H1 (cell line): ENCODE measurements around the gene HTR5A. TPM values are rescaled to one million over a fixed set of nuclear protein-coding genes. Genes with fewer than 3 reads are reported as not detected.

Experiments
- CTCF ChIA-PET: fragments of 300-600 bp; sonication (Branson Sonifier 250); formaldehyde crosslinking; loops from one replicate; lab custom pipeline; 2021; ENCODE audit not compliant: partially characterized antibody; lab: Charles Lee
- POLR2A ChIA-PET: fragments of 300-600 bp; sonication (Branson Sonifier 250); formaldehyde crosslinking; loops from one replicate; lab custom pipeline; 2021; ENCODE audit warnings: inconsistent platforms; ENCODE audit not compliant: partially characterized antibody; lab: Charles Lee
- DNase-seq, 2 experiments: peaks; one replicate each; pipeline versions ENCODE4 v3.0.0 to v3.0.0-alpha.2; 2010 to 2022; ENCODE audit warnings: low spot score in 2 of 2, low read depth in 1 of 2, mixed read lengths in 1 of 2
- FAIRE-seq: peaks from 2 replicates; lab custom pipeline; 2011; peaks lifted over from hg19 to GRCh38; lab: Jason Lieb, UNC
- H2AFZ ChIP-seq: 2 replicates; pipeline ENCODE4 v1.8.1; 2012; ENCODE audit warnings: low read length, inconsistent platforms
- H2AK5ac ChIP-seq: 2 replicates; pipeline ENCODE4 v1.6.1; 2013; ENCODE audit warnings: low read depth, low read length
- H2BK120ac ChIP-seq: replicated peaks from 2 replicates; pipeline ENCODE3; 2013; ENCODE audit warnings: low read depth, low read length, inconsistent platforms
- H2BK12ac ChIP-seq: 2 replicates; pipeline ENCODE4 v1.6.1; 2013; ENCODE audit warnings: low read depth, low read length
- H2BK15ac ChIP-seq: 2 replicates; pipeline ENCODE4 v1.6.1; 2013; ENCODE audit warnings: low read length
- H2BK20ac ChIP-seq: 2 replicates; pipeline ENCODE4 v1.6.1; 2013; ENCODE audit warnings: low read length
- H2BK5ac ChIP-seq: 2 replicates; pipeline ENCODE4 v1.6.1; 2013; ENCODE audit warnings: low read depth, low read length
- H3K14ac ChIP-seq: 2 replicates; pipeline ENCODE4 v1.6.1; 2013; ENCODE audit warnings: inconsistent platforms; ENCODE audit not compliant: insufficient read length
- H3K18ac ChIP-seq: 2 replicates; pipeline ENCODE4 v1.6.1; 2013; ENCODE audit warnings: low read length; ENCODE audit errors: extremely low read depth
- H3K23ac ChIP-seq: 2 replicates; pipeline ENCODE4 v1.6.1; 2013; ENCODE audit warnings: inconsistent platforms; ENCODE audit not compliant: insufficient read length
- H3K23me2 ChIP-seq: 2 replicates; pipeline ENCODE4 v1.6.1; 2013; ENCODE audit warnings: low read depth, low read length
- H3K27ac ChIP-seq: 2 replicates; pipeline ENCODE4 v1.6.1; 2011; ENCODE audit warnings: low read depth, low read length, inconsistent platforms
- H3K27me3 ChIP-seq, 4 experiments: replicated peaks in 1 of 4; 1 replicate in 1 of 4; 2 replicates in 3 of 4; pipeline versions ENCODE4 v1.6.1 to v1.8.1; 2011 to 2013; ENCODE audit warnings: low read length in 3 of 4, mild to moderate bottlenecking in 3 of 4, inconsistent platforms in 2 of 4, mixed read lengths in 2 of 4, moderate library complexity in 1 of 4; ENCODE audit not compliant: control insufficient read depth in 3 of 4, insufficient read depth in 3 of 4; ENCODE audit errors: extremely low read depth in 1 of 4
- H3K36me3 ChIP-seq, 4 experiments: 2 replicates each; pipeline versions ENCODE4 v1.6.1 to v1.8.1; 2011 to 2013; ENCODE audit warnings: mild to moderate bottlenecking in 4 of 4, low read length in 3 of 4, moderate library complexity in 2 of 4, control low read depth in 1 of 4, inconsistent platforms in 1 of 4; ENCODE audit not compliant: insufficient read depth in 4 of 4, control insufficient read depth in 2 of 4
- H3K4ac ChIP-seq: replicated peaks from 2 replicates; pipeline ENCODE3; 2013; ENCODE audit warnings: low read length, low read depth, mixed read lengths, inconsistent platforms; ENCODE audit not compliant: insufficient read length
- H3K4me1 ChIP-seq, 4 experiments: replicated peaks in 1 of 4; 1 replicate in 1 of 4; 2 replicates in 3 of 4; pipeline versions ENCODE4 v1.6.1 to v1.8.1; 2011 to 2013; ENCODE audit warnings: low read length in 3 of 4, inconsistent platforms in 2 of 4, mixed read lengths in 1 of 4; ENCODE audit not compliant: insufficient read depth in 4 of 4, control insufficient read depth in 3 of 4
- H3K4me2 ChIP-seq, 2 experiments: 2 replicates each; pipeline versions ENCODE4 v1.6.1 to v1.8.1; 2011 to 2013; ENCODE audit warnings: low read depth in 2 of 2, low read length in 2 of 2, control low read depth in 1 of 2, inconsistent platforms in 1 of 2, mild to moderate bottlenecking in 1 of 2; ENCODE audit not compliant: insufficient read depth in 1 of 2
- H3K4me3 ChIP-seq, 4 experiments: fragments of 200-600, 300-600 bp in 1 of 4; sonication (generic), shearing (Covaris generic), sonication (Bioruptor Twin) in 1 of 4; 2 replicates each; pipeline versions ENCODE4 v1.5.1 to v1.8.1; 2011 to 2016; ENCODE audit warnings: low read length in 4 of 4, low read depth in 3 of 4, control low read depth in 2 of 4, inconsistent platforms in 2 of 4, mild to moderate bottlenecking in 2 of 4, mixed read lengths in 1 of 4, moderate library complexity in 1 of 4; ENCODE audit not compliant: insufficient read depth in 2 of 4; ENCODE audit errors: extremely low read depth in 1 of 4
- H3K56ac ChIP-seq: replicated peaks from 2 replicates; pipeline ENCODE3; 2013; ENCODE audit warnings: low read depth, mild to moderate bottlenecking, mixed read lengths, low read length, inconsistent platforms; ENCODE audit not compliant: insufficient read length
- H3K79me1 ChIP-seq: 2 replicates; pipeline ENCODE4 v1.6.1; 2013; ENCODE audit warnings: low read depth, low read length, control low read depth
- H3K79me2 ChIP-seq, 2 experiments: 2 replicates each; pipeline versions ENCODE4 v1.6.1 to v1.8.1; 2012 to 2013; ENCODE audit warnings: low read length in 2 of 2, mild to moderate bottlenecking in 2 of 2, inconsistent platforms in 1 of 2; ENCODE audit not compliant: insufficient read depth in 2 of 2, control insufficient read depth in 1 of 2
- H3K9ac ChIP-seq, 4 experiments: replicated peaks in 1 of 4; 1 replicate in 1 of 4; 2 replicates in 3 of 4; pipeline versions ENCODE4 v1.6.1 to v1.8.1; 2011 to 2013; ENCODE audit warnings: low read depth in 3 of 4, low read length in 3 of 4, control low read depth in 2 of 4, mild to moderate bottlenecking in 2 of 4, moderate library complexity in 2 of 4, inconsistent platforms in 1 of 4; ENCODE audit errors: extremely low read depth in 1 of 4
- H3K9me3 ChIP-seq, 2 experiments: 2 replicates each; pipeline versions ENCODE4 v1.6.1 to v1.8.1; 2012 to 2013; ENCODE audit warnings: mild to moderate bottlenecking in 2 of 2, moderate library complexity in 2 of 2, control low read depth in 1 of 2, inconsistent platforms in 1 of 2, low read depth in 1 of 2, low read length in 1 of 2, mixed read lengths in 1 of 2; ENCODE audit not compliant: insufficient read depth in 2 of 2
- H4K20me1 ChIP-seq, 2 experiments: replicated peaks in 1 of 2; 2 replicates each; pipeline versions ENCODE3 to v1.8.1; 2011 to 2013; ENCODE audit warnings: inconsistent platforms in 2 of 2, low read length in 2 of 2, mild to moderate bottlenecking in 1 of 2; ENCODE audit not compliant: insufficient read depth in 2 of 2, control insufficient read depth in 1 of 2
- H4K5ac ChIP-seq: 2 replicates; pipeline ENCODE4 v1.6.1; 2013; ENCODE audit warnings: low read length, low read depth, mixed read lengths, inconsistent platforms; ENCODE audit not compliant: insufficient read length
- H4K8ac ChIP-seq: 2 replicates; pipeline ENCODE4 v1.8.0; 2013; ENCODE audit warnings: mild to moderate bottlenecking, moderate library complexity, low read length, inconsistent platforms; ENCODE audit not compliant: insufficient read depth; ENCODE audit errors: extremely low read depth
- H4K91ac ChIP-seq: replicated peaks from 2 replicates; pipeline ENCODE3; 2013; ENCODE audit warnings: low read length, mixed read lengths, inconsistent platforms; ENCODE audit not compliant: insufficient read length
- BCL11A ChIP-seq, 2 experiments: IDR thresholded peaks; one replicate each; pipeline ENCODE4 v1.6.1; 2011; ENCODE audit warnings: low read depth in 2 of 2, low read length in 2 of 2, mild to moderate bottlenecking in 2 of 2
- EP300 ChIP-seq, 2 experiments: IDR thresholded peaks; 1 replicate in 1 of 2; 2 replicates in 1 of 2; pipeline ENCODE4 v1.6.1; 2011 to 2012; ENCODE audit warnings: low read depth in 2 of 2, low read length in 2 of 2, mild to moderate bottlenecking in 2 of 2, borderline replicate concordance in 1 of 2, inconsistent platforms in 1 of 2, moderate library complexity in 1 of 2
- EZH2 ChIP-seq: fragments of 200-600 bp; sonication (generic); IDR thresholded peaks from 2 replicates; pipeline ENCODE4 v1.7.1; 2012; ENCODE audit warnings: low read depth, mild to moderate bottlenecking, moderate library complexity, low read length, inconsistent platforms; ENCODE audit not compliant: severe bottlenecking
- GABPA ChIP-seq: IDR thresholded peaks from 2 replicates; pipeline ENCODE4 v1.6.1; 2011; ENCODE audit warnings: mild to moderate bottlenecking, low read length, moderate library complexity, borderline replicate concordance; ENCODE audit not compliant: insufficient read depth
- JUND ChIP-seq: IDR thresholded peaks from 2 replicates; pipeline ENCODE4 v1.6.1; 2011; ENCODE audit warnings: mild to moderate bottlenecking, improper control_type of control experiment, low read length
- NANOG ChIP-seq: IDR thresholded peaks from 2 replicates; pipeline ENCODE4 v1.6.1; 2011; ENCODE audit warnings: low read length, low read depth, mild to moderate bottlenecking, inconsistent platforms; ENCODE audit not compliant: insufficient read depth, poor library complexity, severe bottlenecking
- POLR2A ChIP-seq, 2 experiments: IDR thresholded peaks; 1 replicate in 1 of 2; 2 replicates in 1 of 2; pipeline ENCODE4 v1.6.1; 2011; ENCODE audit warnings: low read depth in 2 of 2, low read length in 2 of 2, mild to moderate bottlenecking in 2 of 2; ENCODE audit errors: control extremely low read depth in 1 of 2
- POU5F1 ChIP-seq: IDR thresholded peaks from 2 replicates; pipeline ENCODE4 v1.6.1; 2011; ENCODE audit warnings: low read depth, mild to moderate bottlenecking, low read length, moderate library complexity
- SP4 ChIP-seq: IDR thresholded peaks from 2 replicates; pipeline ENCODE4 v1.6.1; 2012; ENCODE audit warnings: low read length, inconsistent platforms
- SUZ12 ChIP-seq: fragments of 200-600 bp; sonication (generic); IDR thresholded peaks from 2 replicates; pipeline ENCODE4 v1.6.1; 2012; ENCODE audit warnings: mild to moderate bottlenecking, inconsistent platforms, low read length, moderate library complexity, mixed read lengths
- TAF7 ChIP-seq: optimal IDR thresholded peaks from 2 replicates; pipeline ENCODE3; 2011; ENCODE audit warnings: low read depth, mild to moderate bottlenecking, inconsistent platforms, low read length, moderate library complexity, borderline replicate concordance
- ZNF274 ChIP-seq: IDR thresholded peaks from 2 replicates; pipeline ENCODE4 v1.7.0; 2012; ENCODE audit warnings: low read length, borderline replicate concordance; ENCODE audit errors: extremely low read depth
- WGBS, 2 experiments: shearing (Covaris generic) in 1 of 2; methylation state at CpG; one replicate each; pipeline versions ENCODE4 v1.1.6 to v1.1.7; 2013 to 2015; ENCODE audit warnings: low lambda C conversion rate in 2 of 2, mixed read lengths in 2 of 2, inconsistent platforms in 1 of 2, low coverage in 1 of 2, missing lambda C conversion rate in 1 of 2; ENCODE audit not compliant: insufficient replicate concordance in 2 of 2, insufficient coverage in 1 of 2, insufficient read length in 1 of 2; ENCODE audit errors: extremely low coverage in 1 of 2, missing lambda C conversion rate in 1 of 2; 5-methylcytosine and 5-hydroxymethylcytosine counted together
- polyA plus RNA-seq, 7 experiments: library from polyadenylated mRNA; depleted of rRNA in 3 of 7; stranded (reverse) in 5 of 7; unstranded in 2 of 7; fragments of >200 nt in 5 of 7; fragments of 200-250 nt in 2 of 7; gene quantifications; 1 replicate in 5 of 7; 2 replicates in 1 of 7; 4 replicates in 1 of 7; pipeline versions ENCODE4 v1.2.1 to v1.2.3, GENCODE V29; 2011 to 2013; ENCODE audit warnings: missing spikeins in 2 of 7, mixed read lengths in 2 of 7
- total RNA-seq: library from RNA; stranded (reverse); fragmentation: NEBNext Ultra II Directional; extraction: Animal tissue kit (Norgen Biotek cat#: 25700); gene quantifications from 2 replicates; pipeline ENCODE4 v1.2.1, GENCODE V29; 2021
- TF ChIP-seq, protein P1 (sequence below): IDR thresholded peaks from 2 replicates; pipeline ENCODE4 v1.6.1; 2012; ENCODE audit warnings: inconsistent platforms

HTR5A gene
- total and polyA plus RNA-seq, 2 of the 8 experiments (the other 6 are each of a cell fraction or from before 2014, with no cell fraction given) = 0.02 TPM; not detected in 1

- Histone ChIP-seq H3K4ac (no peak overlapping the region), H2BK20ac (no peak overlapping the region), H4K5ac (no peak overlapping the region), H3K23me2 (peaks cover 6% of the 10 kb centered on the region; the same call in 1 of the 2 replicates), H2BK120ac (no peak overlapping the region), H3K9ac (no peak overlapping the region), H2BK12ac (no peak overlapping the region), H4K20me1 (peaks cover 2% of the 10 kb centered on the region in 2 experiments), H2AFZ (no peak overlapping the region), H3K27ac (no peak overlapping the region), H2BK5ac (no peak overlapping the region), H3K18ac (no peak overlapping the region), H3K4me3 (peak overlapping the region in 1 of 4 experiments; percentile 57; a peak in 1 of 8 replicates), H3K56ac (no peak overlapping the region), H3K14ac (no peak overlapping the region), H3K4me2 (peak overlapping the region; percentile 56 to 98; a peak in 3 of 4 replicates), H3K27me3 (peaks cover 5 to 21% (median 16%) of the 10 kb centered on the region in 4 experiments; a peak in 6 of 7 replicates), H3K79me1 (no peaks in the 10 kb centered on the region), H3K79me2 (no peaks in the 10 kb centered on the region), H3K9me3 (no peaks in the 10 kb centered on the region), H3K4me1 (peaks cover 0 to 7% (median 4%) of the 10 kb centered on the region in 4 experiments; a peak in 4 of 7 replicates), H4K91ac (no peak overlapping the region), H2AK5ac (no peak overlapping the region), H2BK15ac (no peak overlapping the region), H3K23ac (no peak overlapping the region), H3K36me3 (no peaks in the 10 kb centered on the region), H4K8ac (no peak overlapping the region)
- CTCF ChIA-PET = interaction anchor here (1.2 to 2.2 kb wide), 4 partner anchors 38 to 191 kb away, joined by 3 to 6 read pairs (median 5); no protein-coding TSS in a partner anchor
- DNase-seq (no peak), FAIRE-seq (no peak)
- WGBS, 2 experiments = 87% methylated on average over 43 of the region's 43 CpGs; no CpG with 5 or more reads in 1 of the 2 experiments
- POLR2A ChIA-PET = interaction anchor here (0.7 kb wide), 1 partner anchor 702 kb away, joined by 3 read pairs; no protein-coding TSS in a partner anchor
- no peak for TF ChIP-seq GABPA
- no peak for TF ChIP-seq NANOG
- TF ChIP-seq, protein P1, sequence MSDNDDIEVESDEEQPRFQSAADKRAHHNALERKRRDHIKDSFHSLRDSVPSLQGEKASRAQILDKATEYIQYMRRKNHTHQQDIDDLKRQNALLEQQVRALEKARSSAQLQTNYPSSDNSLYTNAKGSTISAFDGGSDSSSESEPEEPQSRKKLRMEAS = no peak
- no peak for TF ChIP-seq EZH2
- no peak for TF ChIP-seq ZNF274
- no peak for TF ChIP-seq TAF7
- no peak for TF ChIP-seq BCL11A (IDR thresholded peaks at IDR 0.05; ENCODE audit: low read depth in 2 of 2, low read length in 2 of 2)
- TF ChIP-seq JUND = no peak
- no peak for TF ChIP-seq POU5F1
- no peak for TF ChIP-seq SP4
- TF ChIP-seq SUZ12 = no peak
- TF ChIP-seq EP300 (IDR thresholded peaks at IDR 0.05; ENCODE audit: borderline replicate concordance in 1 of 2, low read depth in 2 of 2, low read length in 2 of 2) = no peak
- TF ChIP-seq POLR2A (IDR thresholded peaks at IDR 0.05; ENCODE audit: control extremely low read depth in 1 of 2, low read depth in 2 of 2, low read length in 2 of 2) = no peak
These were observed 1.1 kb downstream of the HTR5A start for GRCh38 chr7:155071121-155071651.
